ENCODE results near the gene PDSS2.

DNA sequence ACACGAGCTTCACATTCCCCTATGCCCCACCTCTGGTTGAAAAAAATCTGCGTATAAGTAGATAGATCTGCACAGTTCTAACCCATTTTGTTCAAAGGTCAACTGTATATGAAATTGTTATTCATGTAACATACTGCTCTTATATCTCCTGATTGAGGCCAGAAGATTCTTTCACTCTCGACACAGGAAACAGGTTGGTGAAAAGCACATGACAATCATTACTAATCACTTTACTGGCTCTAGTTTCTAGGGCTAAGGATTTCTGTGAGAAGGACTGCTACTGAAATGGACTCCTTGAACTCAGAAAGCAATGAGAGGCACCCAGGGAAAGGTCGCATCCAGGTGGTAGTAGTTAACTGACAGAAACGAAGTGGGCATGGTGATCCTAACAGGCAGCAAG, 21.7 kb downstream of the PDSS2 start:
- TF ChIP-seq, protein P1, sequence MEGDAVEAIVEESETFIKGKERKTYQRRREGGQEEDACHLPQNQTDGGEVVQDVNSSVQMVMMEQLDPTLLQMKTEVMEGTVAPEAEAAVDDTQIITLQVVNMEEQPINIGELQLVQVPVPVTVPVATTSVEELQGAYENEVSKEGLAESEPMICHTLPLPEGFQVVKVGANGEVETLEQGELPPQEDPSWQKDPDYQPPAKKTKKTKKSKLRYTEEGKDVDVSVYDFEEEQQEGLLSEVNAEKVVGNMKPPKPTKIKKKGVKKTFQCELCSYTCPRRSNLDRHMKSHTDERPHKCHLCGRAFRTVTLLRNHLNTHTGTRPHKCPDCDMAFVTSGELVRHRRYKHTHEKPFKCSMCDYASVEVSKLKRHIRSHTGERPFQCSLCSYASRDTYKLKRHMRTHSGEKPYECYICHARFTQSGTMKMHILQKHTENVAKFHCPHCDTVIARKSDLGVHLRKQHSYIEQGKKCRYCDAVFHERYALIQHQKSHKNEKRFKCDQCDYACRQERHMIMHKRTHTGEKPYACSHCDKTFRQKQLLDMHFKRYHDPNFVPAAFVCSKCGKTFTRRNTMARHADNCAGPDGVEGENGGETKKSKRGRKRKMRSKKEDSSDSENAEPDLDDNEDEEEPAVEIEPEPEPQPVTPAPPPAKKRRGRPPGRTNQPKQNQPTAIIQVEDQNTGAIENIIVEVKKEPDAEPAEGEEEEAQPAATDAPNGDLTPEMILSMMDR (IDR thresholded peaks at IDR 0.05; ENCODE audit: low read depth, low read length, missing input control) = no peak
- no peak for TF ChIP-seq TAF1 (conservative IDR thresholded peaks at IDR 0.05)
- no peak for TF ChIP-seq JUND (IDR thresholded peaks at IDR 0.05)
- TF ChIP-seq, protein P2, sequence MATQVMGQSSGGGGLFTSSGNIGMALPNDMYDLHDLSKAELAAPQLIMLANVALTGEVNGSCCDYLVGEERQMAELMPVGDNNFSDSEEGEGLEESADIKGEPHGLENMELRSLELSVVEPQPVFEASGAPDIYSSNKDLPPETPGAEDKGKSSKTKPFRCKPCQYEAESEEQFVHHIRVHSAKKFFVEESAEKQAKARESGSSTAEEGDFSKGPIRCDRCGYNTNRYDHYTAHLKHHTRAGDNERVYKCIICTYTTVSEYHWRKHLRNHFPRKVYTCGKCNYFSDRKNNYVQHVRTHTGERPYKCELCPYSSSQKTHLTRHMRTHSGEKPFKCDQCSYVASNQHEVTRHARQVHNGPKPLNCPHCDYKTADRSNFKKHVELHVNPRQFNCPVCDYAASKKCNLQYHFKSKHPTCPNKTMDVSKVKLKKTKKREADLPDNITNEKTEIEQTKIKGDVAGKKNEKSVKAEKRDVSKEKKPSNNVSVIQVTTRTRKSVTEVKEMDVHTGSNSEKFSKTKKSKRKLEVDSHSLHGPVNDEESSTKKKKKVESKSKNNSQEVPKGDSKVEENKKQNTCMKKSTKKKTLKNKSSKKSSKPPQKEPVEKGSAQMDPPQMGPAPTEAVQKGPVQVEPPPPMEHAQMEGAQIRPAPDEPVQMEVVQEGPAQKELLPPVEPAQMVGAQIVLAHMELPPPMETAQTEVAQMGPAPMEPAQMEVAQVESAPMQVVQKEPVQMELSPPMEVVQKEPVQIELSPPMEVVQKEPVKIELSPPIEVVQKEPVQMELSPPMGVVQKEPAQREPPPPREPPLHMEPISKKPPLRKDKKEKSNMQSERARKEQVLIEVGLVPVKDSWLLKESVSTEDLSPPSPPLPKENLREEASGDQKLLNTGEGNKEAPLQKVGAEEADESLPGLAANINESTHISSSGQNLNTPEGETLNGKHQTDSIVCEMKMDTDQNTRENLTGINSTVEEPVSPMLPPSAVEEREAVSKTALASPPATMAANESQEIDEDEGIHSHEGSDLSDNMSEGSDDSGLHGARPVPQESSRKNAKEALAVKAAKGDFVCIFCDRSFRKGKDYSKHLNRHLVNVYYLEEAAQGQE (IDR thresholded peaks at IDR 0.05) = no peak
- TF ChIP-seq, protein P3, sequence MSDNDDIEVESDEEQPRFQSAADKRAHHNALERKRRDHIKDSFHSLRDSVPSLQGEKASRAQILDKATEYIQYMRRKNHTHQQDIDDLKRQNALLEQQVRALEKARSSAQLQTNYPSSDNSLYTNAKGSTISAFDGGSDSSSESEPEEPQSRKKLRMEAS (IDR thresholded peaks at IDR 0.05) = no peak
